Esophagus squamous epithelium (tissue), 5 donors: ENCODE results near the gene INSC. TPM values are rescaled to one million over a fixed set of nuclear protein-coding genes. Genes with fewer than 3 reads are reported as not detected.

Source experiments
- DNase-seq: peaks from one replicate; lab custom pipeline; 2025; lab: John Stamatoyannopoulos, UW
- H3K27ac ChIP-seq, 4 donors: fragments of 200-600 bp; sonication (generic); one replicate each; pipeline ENCODE4 v1.5.1; 2016 to 2019; ENCODE audit warnings: mild to moderate bottlenecking in 1 of 4
- H3K27me3 ChIP-seq, 4 donors: fragments of 200-600 bp; sonication (generic); 1 replicate in 3 of 4; 2 replicates in 1 of 4; pipeline versions ENCODE4 v1.5.1 to v1.6.0; 2017 to 2021; ENCODE audit warnings: antibody characterized with exemption in 1 of 4
- H3K36me3 ChIP-seq, 3 donors: fragments of 200-600 bp; sonication (generic); one replicate each; pipeline ENCODE4 v1.5.1; 2016 to 2019
- H3K4me1 ChIP-seq, 3 donors: fragments of 200-600 bp; sonication (generic); one replicate each; pipeline ENCODE4 v1.5.1; 2017 to 2019
- H3K4me3 ChIP-seq, 4 donors: fragments of 200-600 bp; sonication (generic); 1 replicate in 3 of 4; 2 replicates in 1 of 4; pipeline ENCODE4 v1.5.1; 2016 to 2019; ENCODE audit warnings: mild to moderate bottlenecking in 2 of 4, moderate library complexity in 1 of 4
- H3K9me3 ChIP-seq, 3 donors: fragments of 200-600 bp; sonication (generic); one replicate each; pipeline ENCODE4 v1.5.1; 2016 to 2019
- POLR2A ChIP-seq, 4 donors: fragments of 450-650 bp; IDR thresholded peaks; one replicate each; pipeline ENCODE4 v1.6.1; 2017; ENCODE audit warnings: antibody characterized with exemption in 4 of 4, mild to moderate bottlenecking in 4 of 4, moderate library complexity in 3 of 4
- WGBS, 2 donors: methylation state at CpG; one replicate each; pipeline ENCODE4 v1.1.5; 2018; 5-methylcytosine and 5-hydroxymethylcytosine counted together
- intact Hi-C: fragments of 100-400 bp; cut with DNase I; formaldehyde crosslinking; loops from one replicate; pipeline ENCODE4 v1.15.0; 2022
- total RNA-seq, 4 donors: library from RNA; depleted of rRNA; stranded (reverse); fragments of >200 nt; gene quantifications; one replicate each; pipeline ENCODE4 v1.1.0, GENCODE V29; 2016
- TF ChIP-seq, protein P1 (sequence below), 6 experiments: fragments of 450-650 bp in 4 of 6; fragments of 200-600 bp in 2 of 6; sonication (generic) in 2 of 6; IDR thresholded peaks; one replicate each; pipeline ENCODE4 v1.5.1; 2016 to 2019; ENCODE audit warnings: antibody characterized with exemption in 6 of 6, mild to moderate bottlenecking in 4 of 6, moderate library complexity in 4 of 6
- donor health status: DM: yes; HTN: yes; CAD: no.

The INSC gene
- total RNA-seq, 4 donors from 2014 or later = 0.30 to 0.38 TPM; not detected in 2

DNA sequence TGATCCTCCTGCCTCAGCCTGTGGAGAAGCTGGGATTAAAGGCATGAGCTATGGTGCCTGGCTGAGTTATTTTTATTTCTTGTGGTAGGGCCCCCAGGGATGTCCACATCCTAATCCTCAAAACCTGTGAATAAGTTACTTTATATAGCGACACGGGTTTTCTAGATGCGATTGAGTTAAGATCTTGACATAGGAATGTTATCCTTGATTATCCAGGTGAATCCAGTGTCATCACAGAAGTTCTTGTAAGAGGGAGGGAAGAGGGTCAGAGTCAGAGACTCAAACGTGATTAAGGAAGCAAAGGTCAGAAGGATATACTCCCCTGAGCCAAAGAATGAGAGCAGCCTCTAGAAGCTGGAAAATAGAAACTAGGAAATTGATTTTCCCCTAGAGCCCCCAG, 117.8 kb downstream of the INSC start:
- Histone ChIP-seq H3K27ac (no peak overlapping the region), H3K4me1 (no peaks in the 10 kb centered on the region), H3K4me3 (no peak overlapping the region), H3K27me3 (peaks cover 0 to 3% (median 0%) of the 10 kb centered on the region in 4 donors), H3K36me3 (no peaks in the 10 kb centered on the region), H3K9me3 (no peaks in the 10 kb centered on the region)
- intact Hi-C loops = no loop called here
- 75 to 79% methylated on average over 4 of the region's 4 CpGs for WGBS, 2 donors
- no peak for DNase-seq
- TF ChIP-seq, protein P1, sequence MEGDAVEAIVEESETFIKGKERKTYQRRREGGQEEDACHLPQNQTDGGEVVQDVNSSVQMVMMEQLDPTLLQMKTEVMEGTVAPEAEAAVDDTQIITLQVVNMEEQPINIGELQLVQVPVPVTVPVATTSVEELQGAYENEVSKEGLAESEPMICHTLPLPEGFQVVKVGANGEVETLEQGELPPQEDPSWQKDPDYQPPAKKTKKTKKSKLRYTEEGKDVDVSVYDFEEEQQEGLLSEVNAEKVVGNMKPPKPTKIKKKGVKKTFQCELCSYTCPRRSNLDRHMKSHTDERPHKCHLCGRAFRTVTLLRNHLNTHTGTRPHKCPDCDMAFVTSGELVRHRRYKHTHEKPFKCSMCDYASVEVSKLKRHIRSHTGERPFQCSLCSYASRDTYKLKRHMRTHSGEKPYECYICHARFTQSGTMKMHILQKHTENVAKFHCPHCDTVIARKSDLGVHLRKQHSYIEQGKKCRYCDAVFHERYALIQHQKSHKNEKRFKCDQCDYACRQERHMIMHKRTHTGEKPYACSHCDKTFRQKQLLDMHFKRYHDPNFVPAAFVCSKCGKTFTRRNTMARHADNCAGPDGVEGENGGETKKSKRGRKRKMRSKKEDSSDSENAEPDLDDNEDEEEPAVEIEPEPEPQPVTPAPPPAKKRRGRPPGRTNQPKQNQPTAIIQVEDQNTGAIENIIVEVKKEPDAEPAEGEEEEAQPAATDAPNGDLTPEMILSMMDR (IDR thresholded peaks at IDR 0.05) = no peak
- TF ChIP-seq POLR2A (IDR thresholded peaks at IDR 0.05) = no peak

DNA sequence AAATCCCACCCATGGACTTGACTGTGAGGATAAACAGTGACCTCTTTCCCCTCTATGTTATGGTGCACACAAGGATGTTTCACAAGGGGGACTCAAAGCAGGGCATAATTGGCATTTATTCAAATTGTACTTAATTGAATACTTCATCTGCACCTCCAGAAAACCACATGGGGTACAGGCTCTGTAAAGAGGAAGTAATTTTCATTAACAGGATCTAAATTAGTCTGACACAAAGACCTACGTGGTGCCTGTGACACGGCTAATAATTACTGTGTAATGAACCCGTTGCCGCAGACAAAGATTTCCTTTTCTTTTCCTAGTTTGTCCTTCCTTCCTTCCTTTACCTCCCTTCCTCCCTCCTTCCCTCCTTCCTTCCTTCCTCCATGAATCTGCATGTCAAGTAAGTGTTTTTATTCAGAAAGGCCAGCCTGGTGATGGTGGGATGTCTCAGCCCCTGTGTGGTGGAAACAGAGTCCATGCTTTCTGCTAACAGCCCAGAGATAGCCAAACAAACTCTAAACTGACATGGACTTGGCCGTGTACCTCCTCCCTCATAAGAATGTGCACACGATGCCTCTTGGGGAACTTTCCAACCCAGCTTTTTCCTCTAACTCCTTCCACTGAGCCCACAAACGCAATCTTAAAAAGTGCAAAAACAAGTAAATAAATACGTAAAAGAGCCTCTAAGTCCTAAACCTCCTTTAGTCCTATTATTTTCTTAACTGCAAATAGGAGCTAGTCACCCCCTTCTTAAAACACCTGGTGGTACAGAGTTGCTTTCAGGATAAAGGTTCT, 118.8 kb downstream of the INSC start:
- TF ChIP-seq POLR2A (IDR thresholded peaks at IDR 0.05) = no peak
- TF ChIP-seq, protein P1 (IDR thresholded peaks at IDR 0.05) = no peak
- Histone ChIP-seq H3K27me3 (no peaks in the 10 kb centered on the region), H3K4me1 (no peaks in the 10 kb centered on the region), H3K36me3 (no peaks in the 10 kb centered on the region), H3K9me3 (no peaks in the 10 kb centered on the region), H3K4me3 (no peak overlapping the region), H3K27ac (no peak overlapping the region)
- intact Hi-C loops = no loop called here
- DNase-seq = no peak
- WGBS, 2 donors = 53 to 56% methylated on average over 8 of the region's 8 CpGs

DNA sequence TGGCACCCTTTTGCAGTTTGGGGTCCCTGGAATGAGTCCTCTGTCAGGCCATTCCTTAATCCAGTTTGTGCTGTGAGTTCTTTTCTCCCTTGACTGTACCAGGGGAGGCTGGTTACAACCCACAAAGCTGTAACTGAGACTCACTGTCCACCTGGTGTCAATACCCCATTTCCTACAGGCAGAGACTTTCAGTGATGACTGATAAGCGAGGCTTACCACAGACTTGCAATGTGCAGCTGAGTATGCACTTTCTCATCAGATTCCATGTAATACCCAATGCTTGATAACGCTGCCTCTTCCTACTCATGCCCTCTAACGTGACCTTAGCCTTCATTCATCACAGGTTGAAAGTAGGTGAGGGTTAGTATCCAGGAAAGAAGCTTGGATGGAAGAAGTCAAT, 120.1 kb downstream of the INSC start:
- no peak for TF ChIP-seq POLR2A (IDR thresholded peaks at IDR 0.05)
- TF ChIP-seq, protein P1 (IDR thresholded peaks at IDR 0.05) = no peak
- no peaks in the 10 kb centered on the region for H3K4me1 ChIP-seq
- H3K27me3 ChIP-seq = no peaks in the 10 kb centered on the region
- no peak for DNase-seq
- 52 to 79% methylated on average over 2 of the region's 3 CpGs for WGBS, 2 donors
- no peaks in the 10 kb centered on the region for H3K36me3 ChIP-seq
- H3K4me3 ChIP-seq = no peak overlapping the region
- intact Hi-C loops = no loop called here
- no peaks in the 10 kb centered on the region for H3K9me3 ChIP-seq
- no peak overlapping the region for H3K27ac ChIP-seq

DNA sequence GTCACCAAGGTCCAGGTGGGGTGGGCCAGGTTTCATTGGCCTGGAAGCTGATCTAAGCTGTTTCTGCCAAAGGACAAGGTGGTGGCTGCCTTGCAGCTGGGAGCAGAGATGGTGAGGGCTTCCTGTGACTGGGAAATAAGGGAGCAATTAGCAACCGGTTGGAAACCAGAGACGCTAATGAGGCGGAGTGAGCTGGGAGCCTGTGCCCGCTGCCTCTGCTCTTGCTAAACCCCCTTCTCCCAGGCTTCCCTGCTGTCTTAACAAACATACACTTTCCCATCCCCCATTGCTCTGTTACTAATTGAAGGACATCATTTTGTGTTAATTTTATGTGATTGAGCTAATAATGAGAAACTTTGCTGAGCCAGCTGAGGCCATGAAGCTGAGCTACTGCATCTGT, 121.8 kb downstream of the INSC start:
- H3K4me3 ChIP-seq = no peak overlapping the region
- intact Hi-C loops = no loop called here
- DNase-seq = no peak
- no peak overlapping the region for H3K27ac ChIP-seq
- TF ChIP-seq POLR2A (IDR thresholded peaks at IDR 0.05) = no peak
- TF ChIP-seq, protein P1 (IDR thresholded peaks at IDR 0.05) = no peak
- WGBS, 2 donors = 75% methylated on average over 4 of the region's 4 CpGs
- no peaks in the 10 kb centered on the region for H3K36me3 ChIP-seq
- H3K9me3 ChIP-seq = no peaks in the 10 kb centered on the region
- H3K4me1 ChIP-seq = no peaks in the 10 kb centered on the region
- H3K27me3 ChIP-seq = no peaks in the 10 kb centered on the region

DNA sequence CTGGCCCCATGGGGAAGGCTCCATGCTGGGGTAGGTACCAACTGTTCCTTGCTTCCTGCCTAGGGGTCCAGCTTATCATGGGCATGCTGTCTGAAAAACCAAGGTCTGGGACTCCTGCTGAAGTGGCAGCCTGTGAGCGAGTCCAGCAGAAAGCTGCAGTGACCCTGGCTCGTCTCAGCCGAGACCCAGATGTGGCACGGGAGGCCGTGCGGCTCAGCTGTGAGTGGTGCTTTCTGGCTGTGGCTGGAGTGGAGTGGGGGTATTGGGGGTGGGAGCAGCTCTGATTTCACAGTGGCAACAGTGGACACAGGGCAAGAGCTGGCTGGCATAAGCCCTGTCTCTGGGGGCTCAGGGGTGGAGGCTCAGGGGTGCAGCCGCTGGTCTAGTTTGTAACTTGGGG, 124.1 kb downstream of the INSC start:
- Histone ChIP-seq H3K4me3 (no peak overlapping the region), H3K36me3 (no peaks in the 10 kb centered on the region), H3K27me3 (no peaks in the 10 kb centered on the region), H3K4me1 (no peaks in the 10 kb centered on the region), H3K27ac (no peak overlapping the region), H3K9me3 (no peaks in the 10 kb centered on the region)
- WGBS, 2 donors = 92 to 100% methylated on average over 1 to 5 of the region's 7 CpGs
- no peak for DNase-seq
- no peak for TF ChIP-seq POLR2A (IDR thresholded peaks at IDR 0.05)
- TF ChIP-seq, protein P1 (IDR thresholded peaks at IDR 0.05) = no peak
- intact Hi-C loops = no loop called here
